MM.1S (cell line): Measurements from ENCODE around the gene WNT5A.

Source experiments
- DNase-seq: peaks from one replicate; pipeline ENCODE4 v3.0.0-alpha.2; 2015
- H2AFZ ChIP-seq: fragments of 300-600 bp; sonication (generic); 2 replicates; pipeline ENCODE4 v1.6.0; 2016; ENCODE audit warnings: antibody characterized with exemption, low read length
- H3F3A ChIP-seq: fragments of 300-600 bp; sonication (generic); 2 replicates; pipeline ENCODE4 v1.6.1; 2016; ENCODE audit warnings: mild to moderate bottlenecking, antibody characterized with exemption, low read length, moderate library complexity, mixed read lengths; ENCODE audit not compliant: insufficient read depth
- H3K27ac ChIP-seq: fragments of 300-600 bp; sonication (generic); 2 replicates; pipeline ENCODE4 v1.5.1; 2016; ENCODE audit warnings: mild to moderate bottlenecking, low read length
- H3K27me3 ChIP-seq: fragments of 300-600 bp; sonication (generic); replicated peaks from 2 replicates; pipeline ENCODE4 v1.6.0; 2016; ENCODE audit warnings: low read length; ENCODE audit not compliant: insufficient read depth
- H3K36me3 ChIP-seq: fragments of 300-600 bp; sonication (generic); replicated peaks from 2 replicates; pipeline ENCODE4 v1.6.1; 2016; ENCODE audit warnings: mild to moderate bottlenecking, low read length, mixed read lengths; ENCODE audit not compliant: insufficient read depth
- H3K4me1 ChIP-seq: fragments of 300-600 bp; sonication (generic); 2 replicates; pipeline ENCODE4 v1.6.1; 2016; ENCODE audit warnings: low read length, mixed read lengths
- H3K4me2 ChIP-seq: fragments of 300-600 bp; sonication (generic); 2 replicates; pipeline ENCODE4 v1.6.0; 2016; ENCODE audit warnings: low read depth, low read length
- H3K4me3 ChIP-seq: fragments of 300-600 bp; sonication (generic); 2 replicates; pipeline ENCODE4 v1.5.1; 2016; ENCODE audit warnings: low read length, mixed read lengths
- H3K79me2 ChIP-seq: fragments of 300-600 bp; sonication (generic); 2 replicates; pipeline ENCODE4 v1.6.1; 2016; ENCODE audit warnings: mixed run types, low read length, mixed read lengths
- H3K9ac ChIP-seq: fragments of 300-600 bp; sonication (generic); 2 replicates; pipeline ENCODE4 v1.6.1; 2016; ENCODE audit warnings: low read length, mixed read lengths
- H3K9me2 ChIP-seq: fragments of 300-600 bp; sonication (generic); replicated peaks from 2 replicates; pipeline ENCODE4 v1.6.1; 2016; ENCODE audit warnings: mild to moderate bottlenecking, low read length, mixed read lengths; ENCODE audit not compliant: insufficient read depth
- H3K9me3 ChIP-seq: fragments of 300-600 bp; sonication (generic); replicated peaks from 2 replicates; pipeline ENCODE4 v1.6.1; 2016; ENCODE audit warnings: mild to moderate bottlenecking, low read length, mixed read lengths; ENCODE audit not compliant: insufficient read depth
- H4K20me1 ChIP-seq: fragments of 300-600 bp; sonication (generic); 2 replicates; pipeline ENCODE4 v1.6.1; 2016; ENCODE audit warnings: mild to moderate bottlenecking, low read length, moderate library complexity, mixed read lengths; ENCODE audit not compliant: insufficient read depth
- CTCF ChIP-seq: fragments of 300-600 bp; sonication (generic); IDR thresholded peaks from 2 replicates; pipeline ENCODE4 v1.5.1; 2016; ENCODE audit warnings: antibody characterized with exemption, low read length, mixed read lengths
- EZH2 ChIP-seq: fragments of 300-600 bp; sonication (generic); optimal IDR thresholded peaks from 2 replicates; pipeline ENCODE3; 2017; ENCODE audit warnings: low read depth, mild to moderate bottlenecking, antibody characterized with exemption, low read length, mixed read lengths
- EZH2phosphoT487 ChIP-seq: fragments of 300-600 bp; sonication (generic); IDR thresholded peaks from 2 replicates; pipeline ENCODE4 v1.6.1; 2018; ENCODE audit warnings: antibody characterized with exemption, low read length

WNT5A gene

GRCh38 chr3:55452886-55453285, 34.2 kb downstream of the WNT5A start:
- Histone ChIP-seq H3K4me3 (no peak overlapping the region), H4K20me1 (no peaks in the 10 kb centered on the region), H3K4me2 (no peak overlapping the region), H3K27ac (no peak overlapping the region), H3K27me3 (no peaks in the 10 kb centered on the region), H3K4me1 (peaks cover 7% of the 10 kb centered on the region; the same call in 1 of the 2 replicates), H3K9ac (no peak overlapping the region), H3K9me3 (no peaks in the 10 kb centered on the region), H3K36me3 (no peaks in the 10 kb centered on the region), H2AFZ (no peak overlapping the region), H3K79me2 (no peaks in the 10 kb centered on the region), H3F3A (no peaks in the 10 kb centered on the region), H3K9me2 (no peaks in the 10 kb centered on the region)
- no peak for DNase-seq
- TF ChIP-seq EZH2phosphoT487 (no peak), EZH2 (no peak), CTCF (no peak)

- no peaks in the 10 kb centered on the region for H3K36me3 ChIP-seq
- no peak overlapping the region for H3K4me3 ChIP-seq
- no peaks in the 10 kb centered on the region for H4K20me1 ChIP-seq
- H3K4me2 ChIP-seq, result no peak overlapping the region
- H3F3A ChIP-seq, result no peaks in the 10 kb centered on the region
- H3K9me2 ChIP-seq, result no peaks in the 10 kb centered on the region
- no peak for DNase-seq
- no peak overlapping the region for H2AFZ ChIP-seq
- H3K9me3 ChIP-seq, result no peaks in the 10 kb centered on the region
- H3K27ac ChIP-seq, result no peak overlapping the region
- no peaks in the 10 kb centered on the region for H3K27me3 ChIP-seq
- H3K4me1 ChIP-seq, result peaks cover 7% of the 10 kb centered on the region; the same call in 1 of the 2 replicates
- H3K79me2 ChIP-seq, result no peaks in the 10 kb centered on the region
- no peak for TF ChIP-seq EZH2
- TF ChIP-seq CTCF, result no peak
- TF ChIP-seq EZH2phosphoT487, result no peak
- no peak overlapping the region for H3K9ac ChIP-seq
These were observed 37.6 kb downstream of the WNT5A start for GRCh38 chr3:55449527-55449926.

- Histone ChIP-seq H3K27ac (no peak overlapping the region), H3K36me3 (no peaks in the 10 kb centered on the region), H3K4me3 (no peak overlapping the region), H2AFZ (no peak overlapping the region), H3K9me2 (no peaks in the 10 kb centered on the region), H3K4me1 (no peaks in the 10 kb centered on the region), H3K9me3 (no peaks in the 10 kb centered on the region), H3K79me2 (no peaks in the 10 kb centered on the region), H4K20me1 (no peaks in the 10 kb centered on the region), H3K4me2 (no peak overlapping the region), H3K9ac (no peak overlapping the region), H3F3A (no peaks in the 10 kb centered on the region), H3K27me3 (no peaks in the 10 kb centered on the region)
- DNase-seq, result no peak
- no peak for TF ChIP-seq EZH2
- no peak for TF ChIP-seq CTCF
- no peak for TF ChIP-seq EZH2phosphoT487
These were observed 40.3 kb downstream of the WNT5A start for GRCh38 chr3:55446850-55447249.
